WTC11 (cell line): ENCODE results near the gene FBLN2.

Experiments used
- ATF2 ChIP-seq: sonication (generic); formaldehyde crosslinking; IDR thresholded peaks from 2 replicates; pipeline ENCODE4 v1.8.1; 2022; ENCODE audit warnings: low read depth, missing genetic modification reagents, borderline replicate concordance
- CREB1 ChIP-seq: sonication (generic); formaldehyde crosslinking; IDR thresholded peaks from 2 replicates; pipeline ENCODE4 v1.8.0; 2023; ENCODE audit warnings: mild to moderate bottlenecking, missing genetic modification reagents
- CTCF ChIP-seq: fragments of 200-600 bp; IDR thresholded peaks from 2 replicates; pipeline ENCODE4 v1.8.0; 2022; ENCODE audit warnings: antibody characterized with exemption
- ZNF425 ChIP-seq: fragments of 250-450 bp; sonication (Bioruptor Pico); conservative IDR thresholded peaks from 2 replicates; pipeline ENCODE4 v1.9.0; 2021; ENCODE audit warnings: mild to moderate bottlenecking

GRCh38 chr3:13574083-13574797 lies 25.3 kb downstream of the FBLN2 start:
- TF ChIP-seq CTCF: no peak
- TF ChIP-seq ZNF425 (CRISPR knock-in tag): no peak
- no peak for TF ChIP-seq ATF2 (CRISPR knock-in tag)
- TF ChIP-seq CREB1 (CRISPR knock-in tag): no peak
